Measurements from ENCODE around the gene GPBP1. TPM values are rescaled to one million over a fixed set of nuclear protein-coding genes. Genes with fewer than 3 reads are reported as not detected.

GPBP1 gene
- total RNA-seq, 1 experiment from 2014 or later: 69.5 TPM

DNA sequence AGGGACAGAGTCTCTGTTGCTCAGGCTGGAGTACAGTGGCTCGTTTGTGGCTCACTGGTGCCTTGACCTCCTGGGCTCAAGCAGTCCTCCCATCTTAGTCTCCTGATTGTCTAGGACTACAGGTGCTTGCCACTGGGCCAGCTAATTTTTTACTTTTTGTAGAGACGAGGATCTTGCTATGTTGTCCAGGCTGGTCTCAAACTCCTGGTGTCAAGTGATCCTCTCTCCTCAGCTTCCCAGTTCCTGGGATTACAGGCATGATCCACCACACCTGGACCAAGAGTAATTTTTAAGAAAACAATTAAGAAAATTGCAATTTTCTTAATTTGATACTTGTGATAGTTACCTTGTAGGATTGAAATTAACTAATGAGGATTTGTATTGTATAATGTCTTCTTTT, 73.9 kb downstream of the GPBP1 start:
- Histone ChIP-seq H4K20me1 (ENCODE audit: insufficient read depth) (0 out of 2 replicates have a peak, but pooled peaks cover 11% of the 10 kb centered on the region), H3K27ac (ENCODE audit: low read depth, low read length) (no peak overlapping the region), H3K9ac (ENCODE audit: low read length) (no peak overlapping the region), H3K4me2 (ENCODE audit: low read length) (no peak overlapping the region), H3K36me3 (ENCODE audit: control insufficient read depth in 1 of 2, insufficient read depth in 2 of 2, low read length in 2 of 2) (peaks cover 26 to 38% of the 10 kb centered on the region in 2 experiments), H3K27me3 (ENCODE audit: insufficient read depth, low read length) (no peaks in the 10 kb centered on the region), H2AFZ (ENCODE audit: low read depth, low read length, poor library complexity, severe bottlenecking) (no peak overlapping the region), H3K9me2 (ENCODE audit: insufficient read depth) (no peaks in the 10 kb centered on the region), H3K79me2 (ENCODE audit: insufficient read depth, low read length) (peaks cover 33% of the 10 kb centered on the region), H3K4me1 (ENCODE audit: control insufficient read depth in 1 of 2, insufficient read depth in 2 of 2, low read length in 2 of 2) (no peaks in the 10 kb centered on the region), H3K4me3 (replicated peaks in 1 of 2; ENCODE audit: low read depth in 1 of 2, low read length in 2 of 2) (no peak overlapping the region), H3K9me3 (ENCODE audit: control insufficient read depth in 1 of 2, insufficient read depth in 1 of 2, low read depth in 1 of 2, low read length in 2 of 2) (no peaks in the 10 kb centered on the region)
- no TSS peak for BruUV-seq (replicated peaks)
- CTCF ChIA-PET: no interaction called here
- RAD21 ChIA-PET (ENCODE audit: low non-redundant PET in 1 of 2, low total read pairs in 2 of 2, uncharacterized antibody in 2 of 2, unreplicated experiment in 2 of 2): no interaction called here
- no peak for TF ChIP-seq TCF7L2 (IDR thresholded peaks at IDR 0.05; ENCODE audit: borderline replicate concordance, extremely low read depth, insufficient read depth, insufficient read length)
- no peak for TF ChIP-seq ZNF274 (IDR thresholded peaks at IDR 0.05; ENCODE audit: low read depth, low read length)
- TF ChIP-seq, protein P1, sequence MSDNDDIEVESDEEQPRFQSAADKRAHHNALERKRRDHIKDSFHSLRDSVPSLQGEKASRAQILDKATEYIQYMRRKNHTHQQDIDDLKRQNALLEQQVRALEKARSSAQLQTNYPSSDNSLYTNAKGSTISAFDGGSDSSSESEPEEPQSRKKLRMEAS (IDR thresholded peaks at IDR 0.05): no peak
- TF ChIP-seq EGR1 (IDR thresholded peaks at IDR 0.05; ENCODE audit: low read depth): no peak
- TF ChIP-seq POLR2A (IDR thresholded peaks at IDR 0.05; ENCODE audit: borderline replicate concordance, extremely low read depth, insufficient read depth, insufficient read length): no peak
- no peak for TF ChIP-seq SIN3A (IDR thresholded peaks at IDR 0.05; ENCODE audit: low read depth)
- TF ChIP-seq RAD21 (IDR thresholded peaks at IDR 0.05; ENCODE audit: low read depth): no peak
- TF ChIP-seq, protein P2, sequence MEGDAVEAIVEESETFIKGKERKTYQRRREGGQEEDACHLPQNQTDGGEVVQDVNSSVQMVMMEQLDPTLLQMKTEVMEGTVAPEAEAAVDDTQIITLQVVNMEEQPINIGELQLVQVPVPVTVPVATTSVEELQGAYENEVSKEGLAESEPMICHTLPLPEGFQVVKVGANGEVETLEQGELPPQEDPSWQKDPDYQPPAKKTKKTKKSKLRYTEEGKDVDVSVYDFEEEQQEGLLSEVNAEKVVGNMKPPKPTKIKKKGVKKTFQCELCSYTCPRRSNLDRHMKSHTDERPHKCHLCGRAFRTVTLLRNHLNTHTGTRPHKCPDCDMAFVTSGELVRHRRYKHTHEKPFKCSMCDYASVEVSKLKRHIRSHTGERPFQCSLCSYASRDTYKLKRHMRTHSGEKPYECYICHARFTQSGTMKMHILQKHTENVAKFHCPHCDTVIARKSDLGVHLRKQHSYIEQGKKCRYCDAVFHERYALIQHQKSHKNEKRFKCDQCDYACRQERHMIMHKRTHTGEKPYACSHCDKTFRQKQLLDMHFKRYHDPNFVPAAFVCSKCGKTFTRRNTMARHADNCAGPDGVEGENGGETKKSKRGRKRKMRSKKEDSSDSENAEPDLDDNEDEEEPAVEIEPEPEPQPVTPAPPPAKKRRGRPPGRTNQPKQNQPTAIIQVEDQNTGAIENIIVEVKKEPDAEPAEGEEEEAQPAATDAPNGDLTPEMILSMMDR (IDR thresholded peaks at IDR 0.05 in 2 of 3, conservative IDR thresholded peaks at IDR 0.05 in 1 of 3; ENCODE audit: borderline replicate concordance in 1 of 3, insufficient read depth in 1 of 3, low read depth in 2 of 3, low read length in 2 of 3): no peak
- TF ChIP-seq JUND (IDR thresholded peaks at IDR 0.05): no peak
- TF ChIP-seq ELF1 (IDR thresholded peaks at IDR 0.05; ENCODE audit: borderline replicate concordance, low read depth): no peak
- TF ChIP-seq, protein P3, sequence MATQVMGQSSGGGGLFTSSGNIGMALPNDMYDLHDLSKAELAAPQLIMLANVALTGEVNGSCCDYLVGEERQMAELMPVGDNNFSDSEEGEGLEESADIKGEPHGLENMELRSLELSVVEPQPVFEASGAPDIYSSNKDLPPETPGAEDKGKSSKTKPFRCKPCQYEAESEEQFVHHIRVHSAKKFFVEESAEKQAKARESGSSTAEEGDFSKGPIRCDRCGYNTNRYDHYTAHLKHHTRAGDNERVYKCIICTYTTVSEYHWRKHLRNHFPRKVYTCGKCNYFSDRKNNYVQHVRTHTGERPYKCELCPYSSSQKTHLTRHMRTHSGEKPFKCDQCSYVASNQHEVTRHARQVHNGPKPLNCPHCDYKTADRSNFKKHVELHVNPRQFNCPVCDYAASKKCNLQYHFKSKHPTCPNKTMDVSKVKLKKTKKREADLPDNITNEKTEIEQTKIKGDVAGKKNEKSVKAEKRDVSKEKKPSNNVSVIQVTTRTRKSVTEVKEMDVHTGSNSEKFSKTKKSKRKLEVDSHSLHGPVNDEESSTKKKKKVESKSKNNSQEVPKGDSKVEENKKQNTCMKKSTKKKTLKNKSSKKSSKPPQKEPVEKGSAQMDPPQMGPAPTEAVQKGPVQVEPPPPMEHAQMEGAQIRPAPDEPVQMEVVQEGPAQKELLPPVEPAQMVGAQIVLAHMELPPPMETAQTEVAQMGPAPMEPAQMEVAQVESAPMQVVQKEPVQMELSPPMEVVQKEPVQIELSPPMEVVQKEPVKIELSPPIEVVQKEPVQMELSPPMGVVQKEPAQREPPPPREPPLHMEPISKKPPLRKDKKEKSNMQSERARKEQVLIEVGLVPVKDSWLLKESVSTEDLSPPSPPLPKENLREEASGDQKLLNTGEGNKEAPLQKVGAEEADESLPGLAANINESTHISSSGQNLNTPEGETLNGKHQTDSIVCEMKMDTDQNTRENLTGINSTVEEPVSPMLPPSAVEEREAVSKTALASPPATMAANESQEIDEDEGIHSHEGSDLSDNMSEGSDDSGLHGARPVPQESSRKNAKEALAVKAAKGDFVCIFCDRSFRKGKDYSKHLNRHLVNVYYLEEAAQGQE (IDR thresholded peaks at IDR 0.05; ENCODE audit: low read depth): no peak
- no peak for TF ChIP-seq SP1 (IDR thresholded peaks at IDR 0.05; ENCODE audit: low read depth)
- no peak for TF ChIP-seq SRF (IDR thresholded peaks at IDR 0.05; ENCODE audit: low read depth)
- TF ChIP-seq CEBPB (IDR thresholded peaks at IDR 0.05; ENCODE audit: low read depth): no peak
- no peak for TF ChIP-seq YY1 (IDR thresholded peaks at IDR 0.05; ENCODE audit: extremely low read depth, insufficient replicate concordance, low read depth, low read length)
- TF ChIP-seq, protein P4, sequence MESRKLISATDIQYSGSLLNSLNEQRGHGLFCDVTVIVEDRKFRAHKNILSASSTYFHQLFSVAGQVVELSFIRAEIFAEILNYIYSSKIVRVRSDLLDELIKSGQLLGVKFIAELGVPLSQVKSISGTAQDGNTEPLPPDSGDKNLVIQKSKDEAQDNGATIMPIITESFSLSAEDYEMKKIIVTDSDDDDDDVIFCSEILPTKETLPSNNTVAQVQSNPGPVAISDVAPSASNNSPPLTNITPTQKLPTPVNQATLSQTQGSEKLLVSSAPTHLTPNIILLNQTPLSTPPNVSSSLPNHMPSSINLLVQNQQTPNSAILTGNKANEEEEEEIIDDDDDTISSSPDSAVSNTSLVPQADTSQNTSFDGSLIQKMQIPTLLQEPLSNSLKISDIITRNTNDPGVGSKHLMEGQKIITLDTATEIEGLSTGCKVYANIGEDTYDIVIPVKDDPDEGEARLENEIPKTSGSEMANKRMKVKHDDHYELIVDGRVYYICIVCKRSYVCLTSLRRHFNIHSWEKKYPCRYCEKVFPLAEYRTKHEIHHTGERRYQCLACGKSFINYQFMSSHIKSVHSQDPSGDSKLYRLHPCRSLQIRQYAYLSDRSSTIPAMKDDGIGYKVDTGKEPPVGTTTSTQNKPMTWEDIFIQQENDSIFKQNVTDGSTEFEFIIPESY (IDR thresholded peaks at IDR 0.05; ENCODE audit: extremely low read depth, insufficient replicate concordance, low read length): no peak
- intact Hi-C loops (cut with micrococcal nuclease): no loop called here
- ATAC-seq (no peak), DNase-seq (ENCODE audit: low read depth, low spot score) (no peak)
- POLR2A ChIA-PET: interaction anchor here (0.8 kb wide), 1 partner anchor 31 kb away, joined by 3 read pairs; no protein-coding TSS in a partner anchor
